Fibroblast of the conjunctiva (primary cell): ENCODE results near the gene DNASE1.
"Not testable (repeated sequence)": the region's sequence is repeated elsewhere in the genome, so short reads cannot be mapped to it uniquely, and the experiment has no call there.

Experiments
- DNase-seq: peaks from one replicate; pipeline ENCODE4 v3.0.0-alpha.2; 2010; ENCODE audit warnings: low read depth

The DNASE1 gene, protein sequence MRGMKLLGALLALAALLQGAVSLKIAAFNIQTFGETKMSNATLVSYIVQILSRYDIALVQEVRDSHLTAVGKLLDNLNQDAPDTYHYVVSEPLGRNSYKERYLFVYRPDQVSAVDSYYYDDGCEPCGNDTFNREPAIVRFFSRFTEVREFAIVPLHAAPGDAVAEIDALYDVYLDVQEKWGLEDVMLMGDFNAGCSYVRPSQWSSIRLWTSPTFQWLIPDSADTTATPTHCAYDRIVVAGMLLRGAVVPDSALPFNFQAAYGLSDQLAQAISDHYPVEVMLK

DNA sequence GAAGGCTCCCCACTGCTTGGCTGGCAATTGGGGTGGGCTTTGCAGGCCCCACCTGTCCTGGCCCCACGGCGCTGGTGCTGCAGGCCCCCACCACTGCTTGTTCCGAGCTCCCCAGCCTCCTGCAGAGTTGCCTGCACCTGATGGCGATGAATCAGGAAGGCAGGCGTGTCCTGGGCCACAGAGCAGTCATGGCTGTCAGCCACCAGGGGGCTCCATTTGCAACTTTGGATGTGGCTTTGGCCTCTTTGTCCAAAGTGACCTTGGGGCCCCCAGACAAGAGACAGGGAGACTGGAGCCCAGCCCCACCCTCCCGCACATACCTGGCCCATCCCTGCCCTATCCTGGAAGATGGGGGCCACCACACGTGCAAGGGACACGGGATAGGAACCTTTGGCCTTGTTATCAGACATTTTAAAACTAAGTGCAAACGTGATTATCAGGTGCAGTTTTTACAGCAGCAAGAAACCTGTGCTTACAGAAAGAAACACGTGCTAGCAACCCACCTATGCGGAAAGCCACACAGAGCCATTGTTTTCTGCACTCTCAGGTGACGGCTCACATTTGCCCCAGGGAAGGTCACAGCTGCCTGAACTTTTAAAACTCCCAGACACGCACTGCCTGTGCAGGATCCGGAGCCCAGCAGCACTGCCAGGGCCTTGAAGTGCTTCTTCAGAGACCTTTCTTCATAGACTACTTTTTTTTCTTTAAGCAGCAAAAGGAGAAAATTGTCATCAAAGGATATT lies at the start of gene DNASE1:
Gene DNASE1, plus strand, starts transcription at position 443 of the 743 bp plus-strand sequence. CDS start 683 bp downstream, outside the sequence.
- DNase-seq, result peak; percentile 28

DNA sequence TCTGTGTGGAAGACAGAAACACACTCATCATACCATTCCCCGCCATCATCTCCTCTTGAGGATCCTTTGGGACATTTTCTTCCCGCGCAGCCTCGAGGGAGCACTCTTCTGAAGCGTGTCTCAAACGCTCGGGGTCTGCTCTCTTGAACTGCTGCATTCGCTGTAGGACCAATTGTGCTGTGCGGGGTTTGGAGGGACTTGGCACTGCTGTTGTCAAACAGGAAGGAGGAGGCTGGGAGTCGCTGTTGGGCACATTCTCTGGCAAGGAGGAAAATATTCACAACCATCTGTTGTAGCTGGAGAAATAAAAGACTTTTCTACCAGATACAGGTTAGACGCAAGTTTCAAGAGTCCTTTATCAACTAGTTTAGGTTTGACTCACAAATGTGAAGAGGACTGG lies 48.0 kb upstream of the DNASE1 start:
- no peak for DNase-seq

DNA sequence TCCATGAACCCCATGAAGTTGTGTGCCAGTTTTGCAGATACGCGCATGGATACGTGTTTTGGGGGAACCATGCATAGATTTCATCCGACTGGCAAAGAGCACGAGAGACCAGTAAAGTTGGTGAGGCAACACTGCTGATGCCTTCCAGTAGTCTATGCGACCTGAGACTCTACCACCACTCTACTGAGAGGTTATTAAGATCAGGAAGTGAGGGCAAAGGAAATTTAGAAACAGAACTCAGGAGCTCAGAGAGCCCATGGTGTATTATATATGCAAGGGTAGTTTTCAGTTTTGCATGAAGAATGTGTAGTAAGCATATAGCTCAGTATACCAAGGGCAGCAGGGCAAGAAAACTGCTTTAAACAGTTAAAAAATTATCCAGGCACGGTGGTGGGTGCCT lies 47.3 kb upstream of the DNASE1 start:
- DNase-seq, result no peak

DNA sequence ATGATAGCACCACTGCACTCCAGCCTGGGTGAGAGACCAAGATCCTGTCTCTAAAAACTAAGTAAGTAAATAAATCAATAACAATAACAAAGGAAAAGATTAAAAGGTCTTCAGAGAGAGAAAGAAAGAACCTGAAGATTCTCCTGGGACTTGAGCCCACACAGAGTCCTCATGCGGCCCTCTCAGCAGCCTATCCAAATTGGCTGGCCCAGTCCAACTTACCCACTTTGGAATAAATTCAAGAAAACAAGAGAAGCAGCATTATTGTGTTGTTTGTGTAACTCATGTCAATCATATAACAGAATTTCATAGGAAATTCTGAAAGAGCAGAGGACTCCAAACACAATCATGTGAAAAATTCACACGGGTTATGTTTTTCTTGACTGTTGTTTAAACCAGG lies 46.9 kb upstream of the DNASE1 start:
- DNase-seq, result no peak

DNA sequence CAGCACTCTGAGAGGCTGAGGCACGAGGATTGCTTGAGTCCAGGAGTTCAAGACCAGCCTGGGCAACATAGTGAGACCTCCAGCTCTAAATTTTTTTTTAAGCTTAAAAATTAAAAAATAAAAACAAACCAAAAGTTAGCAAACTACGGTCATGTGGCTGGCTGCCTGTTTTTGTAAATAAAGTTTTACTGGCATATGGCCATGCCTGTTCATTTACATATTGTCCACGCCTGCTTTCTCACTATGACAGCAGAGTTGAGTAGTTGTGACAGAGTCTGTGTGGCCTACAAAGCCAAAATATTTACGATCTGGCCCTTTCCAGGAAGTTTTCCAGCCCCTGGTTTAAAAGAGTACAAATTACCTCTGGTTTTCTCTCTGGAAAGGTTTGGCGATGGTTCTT lies 46.4 kb upstream of the DNASE1 start:
- no peak for DNase-seq

DNA sequence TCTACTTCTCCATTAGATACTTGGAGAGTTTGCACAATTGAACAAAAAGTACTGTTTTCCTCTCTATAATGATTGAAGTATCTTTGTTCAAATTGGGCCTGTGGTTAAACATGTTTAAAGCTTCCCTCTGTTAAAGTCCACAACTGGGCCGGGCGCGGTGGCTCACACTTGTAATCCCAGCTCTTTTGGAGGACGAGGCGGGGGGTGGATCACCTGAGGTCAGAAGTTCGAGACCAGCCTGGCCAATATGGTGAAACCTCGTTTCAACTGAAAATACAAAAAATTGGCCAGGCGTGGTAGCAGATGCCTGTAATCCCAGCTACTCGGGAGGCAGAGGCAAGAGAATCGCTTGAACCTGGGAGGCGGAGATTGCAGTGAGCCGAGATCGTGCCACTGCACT lies 45.5 kb upstream of the DNASE1 start:
- DNase-seq, result not testable (repeated sequence)

DNA sequence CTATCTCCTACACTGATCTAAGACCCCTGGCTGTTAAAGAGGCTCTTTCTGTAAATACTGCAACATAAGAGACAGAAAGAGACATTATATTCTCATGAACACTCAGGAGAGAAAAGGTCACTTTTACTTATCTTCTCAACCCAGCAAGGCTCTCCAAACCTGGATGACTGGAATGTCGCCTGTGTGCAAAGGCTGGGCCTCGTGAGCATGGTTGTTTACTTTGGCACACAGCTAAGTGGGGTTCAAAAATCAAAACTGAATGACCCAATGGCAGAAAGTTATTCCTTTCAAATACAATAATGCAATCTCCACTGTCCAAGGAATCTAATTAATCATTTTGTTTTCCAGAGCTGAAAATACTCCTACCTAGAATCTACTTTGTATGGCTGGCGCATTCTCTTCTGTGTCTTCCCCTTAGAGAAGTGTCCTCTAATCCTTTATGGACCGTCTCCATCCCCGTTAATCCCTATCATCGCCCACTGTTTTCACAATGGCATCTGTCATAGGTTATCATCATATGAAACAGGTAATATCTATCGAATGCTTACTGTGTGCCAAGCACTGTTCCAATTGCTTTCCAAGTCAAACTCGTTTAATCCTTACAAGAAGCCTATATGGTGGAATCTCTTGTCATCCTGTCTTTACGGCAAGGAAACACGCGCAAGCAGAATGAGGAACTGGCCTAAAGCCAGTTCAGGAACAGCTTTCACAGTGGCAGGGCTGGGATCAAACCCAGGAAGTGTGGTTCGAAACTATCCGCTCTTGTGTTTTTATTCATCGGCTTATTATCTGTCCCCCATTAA lies 44.4 kb upstream of the DNASE1 start:
- DNase-seq, result no peak

DNA sequence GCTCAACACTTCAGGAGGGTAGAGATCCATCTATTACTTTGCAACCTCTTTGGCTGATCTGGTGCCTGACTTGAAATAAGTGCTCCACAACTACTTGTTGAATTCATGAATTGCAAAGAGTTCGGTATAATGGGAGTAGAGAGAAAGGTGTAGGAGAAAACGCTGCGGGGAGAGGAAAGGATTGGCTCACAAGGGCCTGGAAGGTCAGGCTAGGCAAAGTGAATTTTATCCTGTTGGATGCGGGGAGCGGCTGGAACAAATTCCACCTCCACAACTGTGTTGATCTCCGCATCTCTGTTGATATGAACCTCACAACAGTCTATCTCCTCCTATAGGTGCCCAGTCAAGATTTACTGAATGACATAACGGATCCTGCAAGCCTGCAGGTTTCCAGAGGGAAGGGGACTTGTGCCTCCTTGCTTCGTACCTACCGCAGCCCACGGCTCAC lies 43.8 kb upstream of the DNASE1 start:
- DNase-seq, result no peak

DNA sequence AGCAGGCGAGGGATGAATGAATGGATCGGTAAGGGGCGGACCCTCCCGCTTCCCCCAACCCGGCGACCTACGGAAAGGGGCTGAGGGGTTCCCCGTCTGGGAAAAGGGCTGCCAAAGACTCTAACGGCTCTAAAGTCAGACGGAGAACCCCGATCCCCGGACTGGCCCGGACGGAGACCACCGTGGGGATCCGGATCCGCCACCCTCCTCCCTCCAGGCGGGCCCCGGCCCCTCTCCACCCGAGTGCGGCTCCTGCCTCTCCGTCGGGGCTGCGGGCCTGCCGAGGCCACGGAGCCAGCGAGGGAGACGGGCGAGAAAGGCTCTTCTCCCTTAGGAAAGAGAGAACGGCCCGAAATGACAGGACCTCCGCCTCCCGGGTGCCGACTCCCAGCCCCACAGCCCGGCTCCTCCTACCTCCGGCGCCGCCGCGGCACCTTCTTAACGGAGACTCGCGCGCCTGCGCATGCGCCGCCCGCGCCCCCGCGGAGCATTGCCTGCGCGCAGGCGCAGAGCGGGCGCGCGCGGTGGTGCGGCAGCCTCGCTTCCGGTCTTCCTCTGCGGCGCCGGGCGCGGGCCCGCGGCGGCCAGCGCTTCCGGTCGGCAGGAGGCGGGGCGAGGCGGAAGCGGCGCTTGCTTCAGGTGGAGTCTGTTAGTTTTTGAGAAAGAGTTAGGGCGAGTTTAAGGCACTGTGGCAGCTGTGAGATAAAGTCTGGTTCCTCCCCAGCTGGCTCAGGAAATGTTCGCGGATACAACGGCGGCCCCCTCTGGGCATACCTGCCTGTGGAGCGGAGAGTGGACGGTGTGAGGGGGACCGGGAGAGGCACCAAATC lies 43.1 kb upstream of the DNASE1 start, which contains the start of gene SLX4:
Gene SLX4, minus strand, starts transcription at position 461 of the 830 bp plus-strand sequence. CDS start 2,642 bp downstream, outside the sequence.
- DNase-seq, result peak; percentile 86

DNA sequence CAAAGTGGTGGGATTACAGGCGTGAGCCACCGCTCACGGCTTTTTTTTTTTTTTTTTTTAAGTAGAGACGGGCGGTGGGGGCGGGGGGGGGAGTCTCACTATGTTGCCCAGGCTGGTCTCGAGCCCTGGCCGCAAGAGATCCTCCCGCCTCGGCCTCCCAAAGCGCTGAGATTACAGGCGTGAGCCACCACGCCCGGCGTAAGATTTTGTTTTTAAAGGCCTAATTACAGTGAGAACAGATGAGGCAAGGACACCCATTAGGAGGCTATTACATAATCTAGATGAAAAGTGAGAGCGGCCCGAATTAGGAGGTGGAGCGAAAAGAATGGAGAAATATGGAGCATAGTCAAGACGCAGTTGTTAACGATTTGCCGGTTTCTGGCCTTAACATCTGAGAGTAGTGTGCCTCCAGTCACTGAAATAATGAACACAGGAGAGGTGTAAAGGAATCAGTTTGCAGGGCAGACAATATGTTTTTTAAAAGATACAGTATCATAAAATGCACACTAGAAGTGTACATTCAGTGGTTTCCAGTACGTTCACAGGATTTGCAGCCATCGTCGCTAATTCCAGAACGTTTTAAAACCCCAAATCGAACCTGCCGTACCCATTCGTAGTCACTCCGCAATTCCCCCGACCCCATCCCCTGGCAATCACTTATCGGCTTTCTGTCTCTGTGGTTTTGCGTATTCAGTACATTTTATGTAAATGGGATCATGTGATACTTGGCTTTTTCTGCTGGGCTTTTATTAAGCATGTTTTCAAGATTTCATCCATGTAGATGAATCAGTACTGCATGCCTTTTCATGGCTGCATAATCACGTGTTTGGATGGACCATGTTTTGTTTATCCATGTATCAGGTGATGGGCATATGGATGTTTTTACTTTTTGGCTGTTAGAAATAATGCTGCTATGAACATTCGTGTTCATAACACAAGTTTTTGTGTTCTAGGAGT lies 41.7 kb upstream of the DNASE1 start:
- DNase-seq, result no peak

DNA sequence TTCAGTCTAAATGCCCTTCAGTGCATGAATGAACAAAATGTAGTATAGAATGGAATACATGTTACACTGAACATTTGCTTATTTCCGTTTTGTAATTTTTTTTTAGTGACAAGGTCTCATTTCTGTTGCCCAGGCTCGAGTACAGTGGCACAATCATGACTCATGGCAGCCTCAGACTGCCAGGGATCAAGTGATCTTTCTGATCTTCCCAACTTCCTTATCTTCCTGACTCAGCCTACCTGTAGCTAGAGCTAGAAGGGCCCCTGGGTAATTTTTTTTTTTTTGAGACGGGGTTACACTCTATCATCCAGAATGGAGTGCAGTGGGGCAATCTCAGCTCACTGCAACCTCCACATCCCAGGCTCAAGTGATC lies 35.7 kb upstream of the DNASE1 start:
- no peak for DNase-seq

DNA sequence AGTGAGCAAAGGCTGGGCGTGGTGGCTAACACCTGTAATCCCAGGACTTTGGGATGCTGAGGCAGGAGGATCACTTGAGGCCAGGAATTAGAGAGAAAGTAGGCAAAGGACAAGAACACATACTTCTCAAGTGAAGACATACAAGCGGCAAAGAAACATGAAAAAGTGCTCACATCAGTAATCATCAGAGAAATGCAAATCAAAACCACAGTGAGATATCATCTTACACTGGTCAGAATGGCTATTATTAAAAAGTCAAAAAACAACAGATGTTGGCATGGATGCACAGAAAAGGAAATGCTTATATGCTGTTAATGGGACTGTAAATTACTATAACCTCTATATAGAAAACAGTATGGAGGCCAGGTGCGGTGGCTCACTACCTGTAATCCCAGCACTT lies 30.8 kb upstream of the DNASE1 start:
- no peak for DNase-seq

DNA sequence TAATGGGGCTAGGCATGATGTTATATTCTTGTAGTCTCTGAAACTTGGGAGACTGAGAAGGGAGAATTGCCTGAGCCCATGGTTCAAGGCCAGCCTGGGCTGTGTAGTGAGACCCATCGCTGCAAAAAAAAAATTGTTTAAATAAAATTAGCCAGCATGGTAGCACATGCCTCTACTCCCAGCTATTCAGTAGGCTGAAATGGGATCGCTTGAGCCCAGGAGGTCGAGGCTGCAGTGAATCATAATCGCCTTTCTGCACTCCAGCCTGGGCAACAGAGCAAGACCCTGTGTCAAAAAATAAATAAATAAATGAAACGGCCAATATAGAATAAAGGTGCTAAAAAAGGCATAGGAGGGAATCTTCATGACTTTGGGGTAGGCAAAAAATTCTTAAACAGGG lies 29.2 kb upstream of the DNASE1 start:
- DNase-seq, result no peak

DNA sequence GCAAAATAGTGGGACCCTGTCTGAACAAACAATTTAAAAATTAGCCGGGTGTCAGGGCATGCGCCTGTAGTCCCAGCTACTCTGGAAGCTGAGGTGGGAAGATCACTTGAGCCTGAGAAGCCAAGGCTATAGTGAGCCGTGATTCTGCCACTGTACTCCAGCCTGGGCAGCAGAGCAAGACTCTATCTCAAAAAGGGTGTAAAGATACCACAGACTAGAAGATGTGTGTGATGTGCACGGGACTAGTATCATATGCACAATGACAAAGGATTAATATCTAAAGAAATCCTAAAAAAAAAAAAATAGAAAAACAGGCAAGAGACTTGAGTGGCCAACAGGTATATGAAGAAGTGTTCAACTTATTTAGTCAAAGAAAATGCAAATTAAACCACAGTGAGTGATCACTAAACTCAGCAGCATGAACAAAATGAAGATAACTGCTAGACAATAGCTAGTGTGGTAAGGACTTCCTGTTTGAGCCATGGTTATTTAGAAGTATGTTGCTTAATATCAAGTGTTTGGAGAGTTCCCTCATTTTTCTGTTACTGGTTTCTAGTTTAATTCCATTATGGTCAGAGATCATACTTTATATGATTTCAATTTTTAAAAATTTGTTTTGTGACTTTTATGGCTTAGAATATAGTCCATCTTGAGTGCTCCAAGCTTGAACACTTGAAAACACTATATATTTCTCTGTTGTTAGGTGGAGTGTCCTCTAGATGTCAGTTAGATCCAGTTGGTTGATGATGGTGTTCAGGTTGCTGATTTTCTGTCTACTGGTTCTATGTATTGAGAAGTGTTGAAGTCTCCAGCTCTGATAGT lies 28.4 kb upstream of the DNASE1 start:
- DNase-seq, result no peak

DNA sequence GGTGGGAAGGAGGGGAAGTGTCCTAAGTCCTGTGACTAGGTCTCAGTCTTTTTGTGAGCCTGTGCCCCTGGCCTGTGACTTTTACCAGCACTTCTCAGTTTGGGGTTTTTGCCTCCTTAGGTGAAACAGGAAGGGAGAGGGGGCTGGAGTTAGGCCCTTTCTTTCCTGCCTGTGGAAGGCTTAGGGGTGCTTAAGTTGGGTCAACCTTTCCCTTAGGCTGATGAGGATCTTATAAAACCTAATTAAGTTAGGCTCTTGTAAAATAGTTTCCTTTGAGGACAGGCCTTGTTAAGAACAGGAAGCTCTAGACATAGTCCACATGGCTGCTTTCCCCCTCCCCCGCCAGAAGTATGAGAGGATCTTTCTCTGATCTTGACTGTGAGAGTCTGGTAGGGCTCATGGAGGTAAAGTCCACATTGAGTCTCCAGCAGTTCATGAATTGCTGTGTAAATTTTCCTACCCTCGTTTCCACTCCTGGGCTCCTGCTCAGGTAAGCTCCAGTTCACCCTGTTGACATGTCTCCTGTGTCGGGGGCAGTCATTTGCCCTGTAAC lies 17.0 kb upstream of the DNASE1 start:
- no peak for DNase-seq

DNA sequence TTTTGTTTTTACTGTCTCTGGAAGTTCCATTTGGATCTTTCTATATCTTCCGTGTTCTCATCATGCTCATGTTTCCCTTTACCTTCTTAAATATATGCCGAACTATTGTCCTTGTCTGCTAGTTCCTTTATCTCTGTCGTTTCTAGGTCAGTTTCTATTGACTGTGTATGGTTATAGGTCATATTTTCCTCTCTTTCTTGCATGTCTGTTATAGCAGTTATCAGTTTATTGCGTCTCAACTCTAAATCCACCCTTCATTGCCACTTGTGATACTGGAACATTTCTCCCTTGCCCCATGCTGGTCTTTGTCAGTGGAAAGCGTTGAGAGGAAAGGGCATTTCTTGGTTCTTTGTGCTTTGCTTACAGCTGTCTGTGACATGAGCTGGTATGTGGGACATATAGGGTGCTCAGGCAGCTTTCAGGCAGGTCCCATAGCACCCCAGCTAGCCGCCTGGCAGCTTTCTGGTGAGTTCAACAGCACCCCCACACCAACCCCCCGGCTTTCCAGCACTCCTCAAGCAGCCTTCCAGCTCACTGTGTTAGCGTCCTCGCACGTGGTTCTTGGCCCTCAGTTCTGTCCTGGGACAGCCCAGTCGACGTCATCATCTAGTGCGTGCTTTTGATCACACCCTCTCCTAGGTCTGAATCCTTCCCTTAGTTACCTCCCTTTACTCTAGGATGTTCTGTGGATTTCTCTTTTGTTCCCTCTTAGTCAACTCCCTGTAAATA lies 15.4 kb upstream of the DNASE1 start:
- DNase-seq, result no peak

DNA sequence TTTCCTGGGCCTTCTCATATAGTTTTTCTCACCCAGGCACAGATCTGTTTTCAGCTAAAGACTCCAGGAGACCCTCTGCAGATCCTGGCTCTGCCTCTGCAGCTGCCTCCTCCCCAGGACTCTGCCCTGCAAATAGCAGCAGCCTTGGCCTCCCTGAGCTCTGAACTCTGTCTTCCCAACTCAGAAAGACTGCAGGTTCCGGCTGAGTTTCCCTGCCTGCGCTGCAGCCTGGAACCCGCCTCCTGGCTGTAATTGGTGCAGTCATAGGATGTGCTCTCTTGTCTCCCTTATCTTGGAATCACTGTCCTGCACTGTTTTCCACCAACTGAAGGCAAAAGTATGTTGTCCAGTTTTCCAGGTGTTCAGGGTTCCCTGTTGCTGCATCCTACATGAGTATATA lies 14.3 kb upstream of the DNASE1 start:
- DNase-seq, result no peak

DNA sequence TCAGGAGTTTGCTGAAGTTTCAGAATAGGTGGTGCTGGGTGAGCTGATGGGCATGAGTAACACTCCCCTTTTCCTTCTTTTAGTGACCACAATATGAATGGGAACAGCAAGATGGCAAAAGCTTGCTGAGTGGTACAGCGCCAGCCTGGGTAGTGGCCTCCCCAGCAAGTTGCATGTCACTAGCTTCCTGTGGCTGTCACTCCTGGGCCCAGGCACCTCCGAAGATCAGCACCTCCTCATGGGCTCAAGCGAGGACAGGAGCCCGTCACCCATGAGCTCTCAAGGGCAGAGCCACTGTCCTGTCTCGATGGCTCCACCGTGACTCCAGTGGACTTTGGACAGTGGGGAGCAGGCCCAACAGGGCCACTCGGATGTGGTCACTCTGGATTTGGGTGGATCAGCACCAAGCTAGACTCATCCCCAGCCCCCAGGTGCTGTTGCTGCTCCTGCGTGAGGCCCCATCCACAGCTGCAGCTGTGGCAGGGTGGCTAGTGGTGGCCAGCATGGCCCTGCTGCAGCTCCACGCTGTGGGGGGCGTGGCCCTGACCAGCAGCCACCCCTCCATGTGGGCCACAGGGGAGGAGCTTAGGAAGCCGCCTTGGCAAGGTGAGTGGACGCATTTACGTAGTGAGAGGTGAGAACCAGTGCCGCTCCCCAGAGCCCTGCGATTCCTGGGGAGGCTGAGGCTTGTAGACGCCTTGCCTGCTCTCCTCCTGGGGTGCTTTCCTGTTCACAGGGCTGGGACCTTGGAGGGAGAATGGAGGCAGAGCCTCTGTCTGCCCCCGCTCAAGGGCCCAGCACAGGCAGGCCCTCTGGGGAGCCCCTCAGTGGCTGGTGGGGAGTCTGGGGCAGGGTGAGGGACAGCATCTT lies 13.6 kb upstream of the DNASE1 start:
- no peak for DNase-seq
